OCI-LY3 (cell line): ENCODE measurements around the gene STON2.

Source experiments
- H2AFZ ChIP-seq: fragments of 200-600, 300-600 bp; shearing (Covaris generic); 2 replicates; pipeline ENCODE4 v1.6.0; 2014; ENCODE audit warnings: antibody characterized with exemption, low read depth, low read length
- H3K27ac ChIP-seq: fragments of 200-600, 300-600 bp; sonication (generic); 2 replicates; pipeline ENCODE4 v1.5.1; 2014; ENCODE audit warnings: mild to moderate bottlenecking, low read length, moderate library complexity, mixed read lengths
- H3K27me3 ChIP-seq: fragments of 200-600, 300-600 bp; sonication (generic); 2 replicates; pipeline ENCODE4 v1.6.1; 2014; ENCODE audit warnings: low read depth, low read length, mixed read lengths
- H3K36me3 ChIP-seq: fragments of 200-600, 300-600 bp; sonication (generic); replicated peaks from 2 replicates; pipeline ENCODE3; 2014; ENCODE audit warnings: low read depth, low read length, mixed read lengths
- H3K4me1 ChIP-seq: fragments of 300-600, 200-600 bp; sonication (generic); 2 replicates; pipeline ENCODE4 v1.6.1; 2014; ENCODE audit warnings: low read length, mixed read lengths
- H3K4me2 ChIP-seq: fragments of 200-600, 300-600 bp; sonication (generic); 2 replicates; pipeline ENCODE4 v1.6.1; 2014; ENCODE audit warnings: low read length, mixed read lengths
- H3K4me3 ChIP-seq: fragments of 300-600, 200-600 bp; sonication (generic); 2 replicates; pipeline ENCODE4 v1.5.1; 2014; ENCODE audit warnings: antibody characterized with exemption, mild to moderate bottlenecking, low read length, moderate library complexity
- H3K79me2 ChIP-seq: fragments of 300-600, 200-600 bp; shearing (Covaris generic); 2 replicates; pipeline ENCODE4 v1.6.1; 2014; ENCODE audit warnings: mild to moderate bottlenecking, low read length, mixed read lengths
- H3K9ac ChIP-seq: fragments of 300-600, 200-600 bp; shearing (Covaris generic); 2 replicates; pipeline ENCODE4 v1.6.0; 2014; ENCODE audit warnings: mild to moderate bottlenecking, low read length, moderate library complexity
- H3K9me3 ChIP-seq: fragments of 200-600, 300-600 bp; shearing (Covaris generic); 2 replicates; pipeline ENCODE4 v1.6.1; 2014; ENCODE audit warnings: low read length, mixed read lengths; ENCODE audit not compliant: insufficient read depth
- H4K20me1 ChIP-seq: fragments of 200-600, 300-600 bp; sonication (generic); 2 replicates; pipeline ENCODE4 v1.6.1; 2016; ENCODE audit warnings: low read length, mixed read lengths; ENCODE audit not compliant: insufficient read depth
- EZH2phosphoT487 ChIP-seq: fragments of 200-600 bp; shearing (Covaris generic); IDR thresholded peaks from 2 replicates; pipeline ENCODE4 v1.6.1; 2018; ENCODE audit warnings: antibody characterized with exemption, mixed run types, low read depth
- TF ChIP-seq, protein P1 (sequence below): fragments of 200-600, 300-600 bp; sonication (generic); IDR thresholded peaks from 2 replicates; pipeline ENCODE4 v1.5.1; 2014; ENCODE audit warnings: antibody characterized with exemption, low read length, low read depth

Gene STON2

DNA sequence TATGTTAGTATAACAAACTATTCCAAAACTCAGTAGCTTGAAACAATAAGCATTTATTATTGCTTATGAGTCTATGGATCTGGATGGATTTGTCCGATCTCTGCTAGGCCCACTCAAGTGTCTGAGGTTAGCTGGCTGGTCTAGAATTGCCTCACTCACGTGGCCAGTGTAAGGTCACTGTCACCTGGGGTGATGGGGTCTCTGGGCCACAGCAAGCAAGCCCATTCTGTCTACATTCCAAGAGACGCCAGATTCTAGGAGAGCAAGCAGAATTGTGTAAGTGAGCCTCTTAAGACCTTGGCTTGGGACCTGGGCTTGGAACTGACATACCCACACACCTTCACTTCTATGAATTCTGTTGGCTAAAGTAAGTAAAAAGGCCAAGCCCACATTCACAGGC, 80.2 kb downstream of the STON2 start:
- H3K27me3 ChIP-seq: peaks cover 16% of the 10 kb centered on the region
- H4K20me1 ChIP-seq: no peaks in the 10 kb centered on the region
- no peak overlapping the region for H3K27ac ChIP-seq
- no peak overlapping the region for H3K4me2 ChIP-seq
- no peaks in the 10 kb centered on the region for H3K36me3 ChIP-seq
- H2AFZ ChIP-seq: no peak overlapping the region
- no peak overlapping the region for H3K4me3 ChIP-seq
- H3K79me2 ChIP-seq: no peaks in the 10 kb centered on the region
- no peak for TF ChIP-seq EZH2phosphoT487
- no peaks in the 10 kb centered on the region for H3K4me1 ChIP-seq
- no peaks in the 10 kb centered on the region for H3K9me3 ChIP-seq
- no peak overlapping the region for H3K9ac ChIP-seq

DNA sequence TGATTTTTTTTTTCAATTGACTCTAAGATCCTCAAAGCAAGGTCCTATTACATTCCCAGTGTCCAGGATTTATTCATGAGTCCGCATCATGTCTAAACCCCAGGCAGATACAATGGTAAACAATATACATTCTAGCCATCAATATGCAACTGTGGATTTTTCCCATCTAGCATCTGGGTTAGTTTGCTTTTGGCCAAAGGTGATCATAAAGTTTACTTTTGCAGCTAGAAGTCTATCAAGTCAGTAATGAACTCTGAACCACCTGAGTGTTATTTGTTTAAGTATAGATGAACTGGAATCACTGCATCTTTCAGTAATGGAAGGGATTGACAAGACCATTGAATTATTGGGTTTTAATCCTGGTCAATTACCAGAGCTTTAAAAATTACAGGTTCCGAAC, 80.8 kb downstream of the STON2 start:
- H3K9me3 ChIP-seq: no peaks in the 10 kb centered on the region
- peaks cover 10% of the 10 kb centered on the region for H3K27me3 ChIP-seq
- H3K4me2 ChIP-seq: no peak overlapping the region
- no peak overlapping the region for H2AFZ ChIP-seq
- no peak overlapping the region for H3K27ac ChIP-seq
- H4K20me1 ChIP-seq: no peaks in the 10 kb centered on the region
- TF ChIP-seq, protein P1, sequence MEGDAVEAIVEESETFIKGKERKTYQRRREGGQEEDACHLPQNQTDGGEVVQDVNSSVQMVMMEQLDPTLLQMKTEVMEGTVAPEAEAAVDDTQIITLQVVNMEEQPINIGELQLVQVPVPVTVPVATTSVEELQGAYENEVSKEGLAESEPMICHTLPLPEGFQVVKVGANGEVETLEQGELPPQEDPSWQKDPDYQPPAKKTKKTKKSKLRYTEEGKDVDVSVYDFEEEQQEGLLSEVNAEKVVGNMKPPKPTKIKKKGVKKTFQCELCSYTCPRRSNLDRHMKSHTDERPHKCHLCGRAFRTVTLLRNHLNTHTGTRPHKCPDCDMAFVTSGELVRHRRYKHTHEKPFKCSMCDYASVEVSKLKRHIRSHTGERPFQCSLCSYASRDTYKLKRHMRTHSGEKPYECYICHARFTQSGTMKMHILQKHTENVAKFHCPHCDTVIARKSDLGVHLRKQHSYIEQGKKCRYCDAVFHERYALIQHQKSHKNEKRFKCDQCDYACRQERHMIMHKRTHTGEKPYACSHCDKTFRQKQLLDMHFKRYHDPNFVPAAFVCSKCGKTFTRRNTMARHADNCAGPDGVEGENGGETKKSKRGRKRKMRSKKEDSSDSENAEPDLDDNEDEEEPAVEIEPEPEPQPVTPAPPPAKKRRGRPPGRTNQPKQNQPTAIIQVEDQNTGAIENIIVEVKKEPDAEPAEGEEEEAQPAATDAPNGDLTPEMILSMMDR: no peak
- no peaks in the 10 kb centered on the region for H3K4me1 ChIP-seq
- no peaks in the 10 kb centered on the region for H3K36me3 ChIP-seq
- no peak overlapping the region for H3K4me3 ChIP-seq
- no peaks in the 10 kb centered on the region for H3K79me2 ChIP-seq
- H3K9ac ChIP-seq: no peak overlapping the region

DNA sequence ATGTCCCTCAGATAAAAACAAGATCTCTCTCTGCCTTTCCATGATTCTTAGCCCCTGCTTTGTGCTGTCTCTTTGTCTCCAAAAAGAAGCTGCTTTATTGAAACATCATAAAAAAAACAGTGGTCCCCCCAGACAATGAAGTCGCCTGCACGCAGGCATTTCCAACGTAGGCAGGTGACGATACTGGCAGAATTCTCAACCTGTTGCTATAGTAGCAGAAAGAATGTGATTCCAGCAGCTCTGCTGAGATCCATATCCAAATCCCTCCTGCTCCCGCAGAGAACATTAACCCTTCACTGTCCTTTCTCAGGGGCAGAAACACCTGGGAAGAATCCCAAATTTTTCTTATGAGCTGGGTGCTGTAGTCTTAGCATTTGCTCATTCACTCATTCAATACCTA, 84.8 kb downstream of the STON2 start:
- no peak overlapping the region for H2AFZ ChIP-seq
- H3K27me3 ChIP-seq: peaks cover 16% of the 10 kb centered on the region
- no peak overlapping the region for H3K4me3 ChIP-seq
- TF ChIP-seq, protein P1: no peak
- no peak for TF ChIP-seq EZH2phosphoT487
- peaks cover 13% of the 10 kb centered on the region for H3K4me1 ChIP-seq
- H3K36me3 ChIP-seq: no peaks in the 10 kb centered on the region
- no peaks in the 10 kb centered on the region for H4K20me1 ChIP-seq
- no peak overlapping the region for H3K4me2 ChIP-seq
- no peaks in the 10 kb centered on the region for H3K9me3 ChIP-seq
- no peaks in the 10 kb centered on the region for H3K79me2 ChIP-seq
- no peak overlapping the region for H3K9ac ChIP-seq
- no peak overlapping the region for H3K27ac ChIP-seq

- Histone ChIP-seq H4K20me1 (no peaks in the 10 kb centered on the region), H3K4me1 (peaks cover 13% of the 10 kb centered on the region), H3K27ac (no peak overlapping the region), H3K36me3 (no peaks in the 10 kb centered on the region), H3K4me3 (no peak overlapping the region), H3K27me3 (peaks cover 18% of the 10 kb centered on the region), H2AFZ (no peak overlapping the region), H3K9ac (no peak overlapping the region), H3K9me3 (no peaks in the 10 kb centered on the region), H3K79me2 (no peaks in the 10 kb centered on the region), H3K4me2 (no peak overlapping the region)
- TF ChIP-seq, protein P1: no peak
- no peak for TF ChIP-seq EZH2phosphoT487
Observed at GRCh38 chr14:81314443-81315175, 85.5 kb downstream of the STON2 start.
